SW 1271 (cell line): ENCODE data around the gene MYO5A.
"Not testable (repeated sequence)": the region's sequence is repeated elsewhere in the genome, so short reads cannot be mapped to it uniquely, and the experiment has no call there.

Experiments
- DNase-seq, 2 experiments: peaks; one replicate each; lab custom pipeline; 2025; lab: John Stamatoyannopoulos, UW

The MYO5A gene

GRCh38 chr15:52463638-52464037 lies 65.0 kb downstream of the MYO5A start:
- DNase-seq = no peak

- no peak for DNase-seq
These were observed 65.8 kb downstream of the MYO5A start for GRCh38 chr15:52462806-52463360.

GRCh38 chr15:52459701-52460100 lies 69.0 kb downstream of the MYO5A start:
- DNase-seq = not testable (repeated sequence)

GRCh38 chr15:52459265-52459664 lies 69.4 kb downstream of the MYO5A start:
- not testable (repeated sequence) for DNase-seq

- DNase-seq = no peak
These were observed 80.4 kb downstream of the MYO5A start for GRCh38 chr15:52448011-52448890.

GRCh38 chr15:52445954-52446353 lies 82.7 kb downstream of the MYO5A start:
- DNase-seq = no peak

GRCh38 chr15:52445553-52445952 lies 83.1 kb downstream of the MYO5A start:
- DNase-seq = no peak

- DNase-seq = not testable (repeated sequence)
These were observed 85.5 kb downstream of the MYO5A start for GRCh38 chr15:52443205-52443604.

- no peak for DNase-seq
These were observed 86.8 kb downstream of the MYO5A start for GRCh38 chr15:52441841-52442240.

- no peak for DNase-seq
These were observed 87.7 kb downstream of the MYO5A start for GRCh38 chr15:52440946-52441345.

GRCh38 chr15:52440414-52440813 lies 88.3 kb downstream of the MYO5A start:
- DNase-seq = no peak

- DNase-seq = no peak
These were observed 89.2 kb downstream of the MYO5A start for GRCh38 chr15:52439470-52439869.

GRCh38 chr15:52439042-52439441 lies 89.6 kb downstream of the MYO5A start:
- DNase-seq = not testable (repeated sequence)

- no peak for DNase-seq
These were observed 90.6 kb downstream of the MYO5A start for GRCh38 chr15:52438047-52438446.

GRCh38 chr15:52437646-52438045 lies 91.0 kb downstream of the MYO5A start:
- DNase-seq = no peak

GRCh38 chr15:52436981-52437380 lies 91.7 kb downstream of the MYO5A start:
- DNase-seq = no peak

GRCh38 chr15:52434885-52435284 lies 93.8 kb downstream of the MYO5A start:
- no peak for DNase-seq

GRCh38 chr15:52428297-52428696 lies 100.4 kb downstream of the MYO5A start:
- no peak for DNase-seq

- no peak for DNase-seq
These were observed 100.9 kb downstream of the MYO5A start for GRCh38 chr15:52427804-52428203.

- DNase-seq = no peak
These were observed 103.7 kb downstream of the MYO5A start for GRCh38 chr15:52424856-52425431.

GRCh38 chr15:52423852-52424251 lies 104.8 kb downstream of the MYO5A start:
- no peak for DNase-seq

GRCh38 chr15:52422001-52422400 lies 106.7 kb downstream of the MYO5A start:
- no peak for DNase-seq

GRCh38 chr15:52421029-52421428 lies 107.7 kb downstream of the MYO5A start:
- DNase-seq = no peak
